ENCODE results near the gene NXPH4. TPM values are rescaled to one million over a fixed set of nuclear protein-coding genes. Genes with fewer than 3 reads are reported as not detected.
A peak's percentile ranks its signal among the peaks of the same experiment; 100 is the strongest.

The NXPH4 gene
- total and polyA plus RNA-seq, 10 of the 15 experiments (the other 5 are each of a cell fraction or from before 2014, with no cell fraction given) = 0.03 to 0.26 TPM; not detected in 8

DNA sequence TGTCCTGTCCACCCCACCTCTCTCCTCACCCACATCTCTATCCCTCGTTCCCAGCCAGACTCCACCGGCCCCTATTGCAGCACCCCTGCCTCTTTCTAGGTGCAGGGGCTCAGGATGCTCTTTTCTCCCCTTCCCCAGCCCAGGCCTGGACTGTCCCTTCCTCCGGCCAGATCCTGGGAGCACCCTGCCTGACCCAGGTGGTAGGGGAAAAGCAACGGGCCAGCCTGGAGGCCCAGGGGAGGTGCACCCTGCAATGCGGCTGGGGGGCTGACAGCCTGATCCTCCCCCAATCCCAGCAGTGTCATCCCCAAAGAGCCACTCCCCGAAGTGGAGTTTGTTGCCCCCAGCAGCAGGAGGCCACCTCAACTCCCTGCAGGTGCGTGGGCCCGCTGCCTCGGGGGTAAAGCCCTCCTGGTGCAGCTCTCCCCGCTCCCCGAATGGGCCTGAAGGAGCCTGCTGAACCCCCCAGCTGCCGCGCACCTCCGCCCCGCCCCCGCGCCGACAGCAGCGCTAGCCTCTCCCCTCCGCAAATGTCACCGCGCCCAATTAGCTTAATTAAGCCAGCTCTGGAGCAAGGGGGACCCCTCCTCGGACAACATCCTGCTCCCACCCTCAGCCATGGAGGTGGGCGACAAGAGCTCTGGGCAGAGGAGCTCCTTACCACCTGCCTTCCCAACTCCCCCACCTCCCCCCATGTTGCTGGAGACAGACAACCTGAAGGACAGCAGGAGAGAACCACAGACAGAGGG is 4.7 kb downstream of the NXPH4 start:
- no peaks in the 10 kb centered on the region for H3K79me2 ChIP-seq (ENCODE audit: control insufficient read depth, insufficient read depth, low read length)
- POLR2A ChIA-PET = no interaction called here
- no peak for ATAC-seq
- H3K27ac ChIP-seq (ENCODE audit: control insufficient read depth, insufficient read depth) = no peak overlapping the region
- SMC1A ChIA-PET (ENCODE audit: uncharacterized antibody, unreplicated experiment) = no interaction called here
- intact Hi-C loops (cut with micrococcal nuclease; ENCODE audit: unreplicated experiment) = no loop called here
- H3K4me1 ChIP-seq (ENCODE audit: control insufficient read depth, insufficient read depth, low read length) = peaks cover 10% of the 10 kb centered on the region
- TF ChIP-seq IRF3 (IDR thresholded peaks at IDR 0.05) (no peak), SUZ12 (IDR thresholded peaks at IDR 0.05; ENCODE audit: unreplicated experiment) (peak; percentile 46), ETV6 (conservative IDR thresholded peaks at IDR 0.05 in 1 of 2, IDR thresholded peaks at IDR 0.05 in 1 of 2; ENCODE audit: borderline replicate concordance in 1 of 2, low read depth in 1 of 2) (no peak)
- no peak for DNase-seq (ENCODE audit: low read depth, low spot score)
- RAD21 ChIA-PET (ENCODE audit: unreplicated experiment) = interaction anchor here (2.0 kb wide), 1 partner anchor 22 kb away, joined by 5 read pairs; no protein-coding TSS in a partner anchor
- no peak overlapping the region for H3K4me3 ChIP-seq
- no peak for FAIRE-seq
- H3K27me3 ChIP-seq (replicated peaks in 1 of 2; ENCODE audit: control insufficient read depth in 2 of 2, insufficient read depth in 2 of 2, low read length in 1 of 2) = peaks cover 33 to 37% of the 10 kb centered on the region in 2 experiments
- in situ Hi-C loops (cut with MboI) = no loop called here
- WGBS (ENCODE audit: insufficient coverage, insufficient replicate concordance, low lambda C conversion rate, missing lambda C conversion rate) = 7% methylated on average over 17 of the region's 24 CpGs
- H3K4me2 ChIP-seq (ENCODE audit: control insufficient read depth, insufficient read depth) = no peak overlapping the region
- H2AFZ ChIP-seq (ENCODE audit: control insufficient read depth, low read depth, low read length) = no peak overlapping the region
- no peaks in the 10 kb centered on the region for H3K9me3 ChIP-seq (replicated peaks; ENCODE audit: control insufficient read depth, insufficient read depth, low read length)
- H4K20me1 ChIP-seq (ENCODE audit: control insufficient read depth, insufficient read depth) = no peaks in the 10 kb centered on the region
- H3K36me3 ChIP-seq (ENCODE audit: control insufficient read depth in 2 of 2, insufficient read depth in 2 of 2, low read length in 1 of 2) = no peaks in the 10 kb centered on the region
- BruUV-seq (replicated peaks) = no TSS peak
- CTCF ChIA-PET = interaction anchor here (0.8 to 1.1 kb wide), 2 partner anchors 8 to 22 kb away, joined by 4 to 5 read pairs; partner anchors contain the start of gene SHMT2
- no peak overlapping the region for H3K9ac ChIP-seq (ENCODE audit: control insufficient read depth, insufficient read depth, low read length)
